ENCODE data around the gene CABP1. TPM values are rescaled to one million over a fixed set of nuclear protein-coding genes. Genes with fewer than 3 reads are reported as not detected.

Gene CABP1
- total RNA-seq, 1 donor from 2014 or later = 0.27 TPM

- no peak for DNase-seq
- intact Hi-C loops (cut with micrococcal nuclease) = no loop called here
- Mint-ChIP-seq H3K36me3 (ENCODE audit: low read depth) (peaks cover 36% of the 10 kb centered on the region), H3K9me3 (no peaks in the 10 kb centered on the region), H3K4me3 (no peak overlapping the region), H3K27me3 (no peaks in the 10 kb centered on the region), H3K27ac (no peak overlapping the region), H3K4me1 (peaks cover 26% of the 10 kb centered on the region)
- POLR2A ChIA-PET = no interaction called here
- ATAC-seq (ENCODE audit: low read depth) = no peak
- CTCF ChIA-PET = interaction anchor here (0.6 to 1.4 kb wide), 2 partner anchors 38 to 281 kb away, joined by 4 to 6 read pairs; no protein-coding TSS in a partner anchor
- no peak for TF ChIP-seq CTCF (IDR thresholded peaks at IDR 0.05)
These were observed 50.6 kb downstream of the CABP1 start for GRCh38 chr12:120690978-120691377.

- Mint-ChIP-seq H3K4me1 (peaks cover 26% of the 10 kb centered on the region), H3K4me3 (no peak overlapping the region)
These were observed 52.2 kb downstream of the CABP1 start for GRCh38 chr12:120692524-120693033.

GRCh38 chr12:120693848-120694247, 53.4 kb downstream of the CABP1 start:
- no peak overlapping the region for H3K4me3 Mint-ChIP-seq
- DNase-seq (no peak), ATAC-seq (ENCODE audit: low read depth) (no peak)
- peaks cover 62% of the 10 kb centered on the region for H3K36me3 Mint-ChIP-seq (ENCODE audit: low read depth)
- no peak overlapping the region for H3K27ac Mint-ChIP-seq
- intact Hi-C loops (cut with micrococcal nuclease) = no loop called here
- H3K27me3 Mint-ChIP-seq = no peaks in the 10 kb centered on the region
- ChIA-PET POLR2A (no interaction called here), CTCF (interaction anchor here (1.0 to 2.4 kb wide), 2 partner anchors 44 to 47 kb away, joined by 3 to 7 read pairs; no protein-coding TSS in a partner anchor)
- H3K9me3 Mint-ChIP-seq = no peaks in the 10 kb centered on the region
- no peak for TF ChIP-seq CTCF (IDR thresholded peaks at IDR 0.05)
- H3K4me1 Mint-ChIP-seq = peaks cover 21% of the 10 kb centered on the region

More at GRCh38 chr12:120692524-120693033, 52.2 kb downstream of the CABP1 start:
- H3K36me3 Mint-ChIP-seq (ENCODE audit: low read depth) = peaks cover 50% of the 10 kb centered on the region
- H3K27ac Mint-ChIP-seq = no peak overlapping the region
- H3K27me3 Mint-ChIP-seq = no peaks in the 10 kb centered on the region
- ATAC-seq (ENCODE audit: low read depth) (no peak), DNase-seq (no peak)
- POLR2A ChIA-PET = no interaction called here
- CTCF ChIA-PET = interaction anchor here (0.7 kb wide), 1 partner anchor 298 kb away, joined by 4 read pairs; no protein-coding TSS in a partner anchor
- H3K9me3 Mint-ChIP-seq = no peaks in the 10 kb centered on the region
- no peak for TF ChIP-seq CTCF (IDR thresholded peaks at IDR 0.05)
- intact Hi-C loops (cut with micrococcal nuclease) = no loop called here

- ATAC-seq (ENCODE audit: low read depth) (no peak), DNase-seq (no peak)
- Mint-ChIP-seq H3K27me3 (no peaks in the 10 kb centered on the region), H3K36me3 (ENCODE audit: low read depth) (peaks cover 90% of the 10 kb centered on the region), H3K4me1 (peaks cover 14% of the 10 kb centered on the region), H3K27ac (no peak overlapping the region), H3K9me3 (no peaks in the 10 kb centered on the region), H3K4me3 (no peak overlapping the region)
- intact Hi-C loops (cut with micrococcal nuclease) = no loop called here
- CTCF ChIA-PET = no interaction called here
- TF ChIP-seq CTCF (IDR thresholded peaks at IDR 0.05) = no peak
- POLR2A ChIA-PET = no interaction called here
These were observed 56.2 kb downstream of the CABP1 start for GRCh38 chr12:120696626-120697025.

GRCh38 chr12:120697344-120697743, 56.9 kb downstream of the CABP1 start:
- no peak for DNase-seq
- Mint-ChIP-seq H3K36me3 (ENCODE audit: low read depth) (peaks cover 94% of the 10 kb centered on the region), H3K4me3 (no peak overlapping the region), H3K27me3 (no peaks in the 10 kb centered on the region), H3K4me1 (peaks cover 12% of the 10 kb centered on the region), H3K9me3 (no peaks in the 10 kb centered on the region), H3K27ac (no peak overlapping the region)
- intact Hi-C loops (cut with micrococcal nuclease) = no loop called here
- ChIA-PET POLR2A (interaction anchor here (0.8 to 1.3 kb wide), 2 partner anchors 9 to 11 kb away, joined by 3 to 4 read pairs; partner anchors contain the start of gene MLEC), CTCF (interaction anchor here (1.4 to 1.8 kb wide), 2 partner anchors 48 to 50 kb away, joined by 3 to 9 read pairs; no protein-coding TSS in a partner anchor)
- TF ChIP-seq CTCF (IDR thresholded peaks at IDR 0.05) = no peak
- ATAC-seq (ENCODE audit: low read depth) = no peak
